Spinal cord (tissue), 10 donors: ENCODE data around the gene OSBPL10. TPM values are rescaled to one million over a fixed set of nuclear protein-coding genes. Genes with fewer than 3 reads are reported as not detected.

ENCODE experiments used
- DNase-seq, 6 donors: peaks; one replicate each; pipeline versions ENCODE4 v3.0.0 to v3.0.0-alpha.2; 2013 to 2015; ENCODE audit warnings: low spot score in 6 of 6, low read depth in 4 of 6
- H3K27ac ChIP-seq: one replicate; pipeline ENCODE4 v1.5.1; 2013; ENCODE audit warnings: low read depth, low read length, control low read depth
- H3K27me3 ChIP-seq: one replicate; pipeline ENCODE4 v1.6.1; 2013; ENCODE audit warnings: low read length; ENCODE audit not compliant: control insufficient read depth, insufficient read depth
- H3K36me3 ChIP-seq: one replicate; pipeline ENCODE4 v1.6.1; 2013; ENCODE audit warnings: low read length; ENCODE audit not compliant: control insufficient read depth, insufficient read depth
- H3K4me1 ChIP-seq: one replicate; pipeline ENCODE4 v1.6.1; 2013; ENCODE audit warnings: low read length; ENCODE audit not compliant: control insufficient read depth, insufficient read depth
- H3K4me3 ChIP-seq: one replicate; pipeline ENCODE4 v1.5.1; 2013; ENCODE audit warnings: low read depth, low read length, control low read depth
- H3K9me3 ChIP-seq: one replicate; pipeline ENCODE4 v1.6.1; 2013; ENCODE audit warnings: low read length; ENCODE audit not compliant: control insufficient read depth, insufficient read depth
- WGBS: methylation state at CpG from one replicate; pipeline ENCODE4 v1.1.5; 2013; ENCODE audit warnings: missing lambda C conversion rate; ENCODE audit not compliant: insufficient coverage; 5-methylcytosine and 5-hydroxymethylcytosine counted together
- polyA plus RNA-seq, 2 donors: library from polyadenylated mRNA; unstranded; fragments of 120-200 nt; gene quantifications; one replicate each; pipeline ENCODE4 v1.2.1, GENCODE V29; 2013; ENCODE audit not compliant: insufficient read length in 2 of 2
- total RNA-seq, 2 donors: library from RNA; depleted of rRNA in 1 of 2; stranded (reverse); fragments of 120-200 nt in 1 of 2; fragments of >200 nt in 1 of 2; gene quantifications; one replicate each; pipeline versions ENCODE4 v1.2.3 to v1.2.4, GENCODE V29; 2013 to 2014
- donor health status: healthy.

OSBPL10 gene
- total and polyA plus RNA-seq, 4 donors = 6.2 to 10.5 (median 7.1) TPM

DNA sequence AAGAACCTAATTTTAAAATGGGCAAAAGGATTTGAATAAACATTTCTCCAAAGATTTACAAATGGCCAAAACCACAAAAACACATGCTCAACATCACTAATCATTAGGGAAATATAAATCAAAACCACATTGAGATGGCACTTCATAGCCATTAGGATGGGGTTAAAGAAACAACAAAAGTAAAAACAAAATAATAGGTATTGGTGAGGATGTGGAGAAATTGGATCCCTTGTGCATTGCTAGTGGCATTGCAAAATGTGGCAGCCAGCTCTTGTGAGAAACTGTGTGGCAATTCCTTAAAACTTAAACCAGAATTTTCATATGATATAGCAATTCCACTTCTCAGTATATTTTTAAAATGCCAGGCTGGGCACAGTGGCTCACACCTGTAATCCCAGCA, 321.8 kb downstream of the OSBPL10 start:
- H3K36me3 ChIP-seq = no peaks in the 10 kb centered on the region
- peaks cover 14% of the 10 kb centered on the region for H3K9me3 ChIP-seq
- H3K27ac ChIP-seq = no peak overlapping the region
- no peak for DNase-seq
- H3K4me3 ChIP-seq = no peak overlapping the region
- H3K4me1 ChIP-seq = peaks cover 3% of the 10 kb centered on the region
- H3K27me3 ChIP-seq = no peaks in the 10 kb centered on the region

DNA sequence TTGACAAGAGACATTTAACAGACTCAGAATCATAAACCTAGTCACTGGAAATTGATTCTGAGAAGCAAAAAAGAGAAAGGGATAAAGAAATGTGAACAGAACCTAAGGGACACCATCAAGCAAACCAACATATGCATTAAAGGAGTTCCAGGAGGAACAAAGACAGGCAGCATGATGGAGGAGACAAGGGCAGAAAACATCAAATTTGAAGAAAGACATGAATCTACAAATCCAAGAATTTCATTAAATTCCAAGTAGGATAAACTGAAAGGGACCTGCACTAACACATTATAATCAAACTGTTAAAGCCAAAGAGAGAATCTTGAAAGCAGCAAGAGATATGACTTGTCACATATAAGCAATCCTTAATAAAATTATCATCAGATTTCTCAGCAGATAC, 326.1 kb downstream of the OSBPL10 start:
- no peaks in the 10 kb centered on the region for H3K4me1 ChIP-seq
- no peak overlapping the region for H3K4me3 ChIP-seq
- H3K9me3 ChIP-seq = peaks cover 36% of the 10 kb centered on the region
- no peaks in the 10 kb centered on the region for H3K36me3 ChIP-seq
- no peak for DNase-seq
- no peaks in the 10 kb centered on the region for H3K27me3 ChIP-seq
- no peak overlapping the region for H3K27ac ChIP-seq

DNA sequence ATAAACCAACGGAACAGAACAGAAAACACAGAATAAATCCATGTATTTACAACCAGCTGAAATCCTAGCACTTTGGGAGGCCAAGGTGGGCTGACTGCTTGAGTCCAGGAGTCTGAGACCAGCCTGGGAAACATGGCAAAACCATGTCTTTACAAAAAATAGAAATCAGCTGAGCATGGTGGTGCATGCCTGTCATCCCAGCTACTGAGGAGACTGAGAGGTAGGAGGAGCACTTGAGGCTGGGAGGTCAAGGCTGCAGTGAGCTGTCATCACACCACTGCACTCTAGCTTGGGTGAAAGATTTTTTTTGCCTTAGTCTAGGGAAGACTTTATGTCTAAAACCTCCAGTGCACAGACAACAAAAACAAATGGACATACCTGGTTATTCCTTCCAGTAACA, 327.6 kb downstream of the OSBPL10 start:
- Histone ChIP-seq H3K4me1 (no peaks in the 10 kb centered on the region), H3K27ac (no peak overlapping the region), H3K36me3 (no peaks in the 10 kb centered on the region), H3K4me3 (no peak overlapping the region), H3K9me3 (peaks cover 41% of the 10 kb centered on the region), H3K27me3 (no peaks in the 10 kb centered on the region)
- WGBS = 100% methylated on average over 1 of the region's 1 CpG
- no peak for DNase-seq

DNA sequence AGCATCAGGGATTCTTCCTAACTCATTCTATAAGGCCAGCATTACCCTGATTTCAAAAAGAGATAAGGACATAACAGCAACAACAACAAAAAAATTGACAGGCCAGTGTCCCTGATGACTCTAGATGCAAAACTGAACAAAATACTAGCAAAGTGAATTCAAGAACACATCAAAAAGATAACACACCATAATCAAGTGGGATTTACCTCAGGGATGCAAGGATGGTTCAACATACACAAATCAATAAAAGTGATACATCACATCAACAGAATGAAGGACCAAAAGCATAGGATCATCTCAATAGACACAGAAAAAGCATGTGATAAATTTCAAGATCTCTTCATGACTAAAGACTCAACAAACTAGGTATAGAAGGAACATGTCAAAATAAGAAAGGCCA, 328.8 kb downstream of the OSBPL10 start:
- no peak for DNase-seq
- Histone ChIP-seq H3K9me3 (peaks cover 43% of the 10 kb centered on the region), H3K4me1 (no peaks in the 10 kb centered on the region), H3K27ac (no peak overlapping the region), H3K36me3 (no peaks in the 10 kb centered on the region), H3K4me3 (no peak overlapping the region), H3K27me3 (no peaks in the 10 kb centered on the region)

DNA sequence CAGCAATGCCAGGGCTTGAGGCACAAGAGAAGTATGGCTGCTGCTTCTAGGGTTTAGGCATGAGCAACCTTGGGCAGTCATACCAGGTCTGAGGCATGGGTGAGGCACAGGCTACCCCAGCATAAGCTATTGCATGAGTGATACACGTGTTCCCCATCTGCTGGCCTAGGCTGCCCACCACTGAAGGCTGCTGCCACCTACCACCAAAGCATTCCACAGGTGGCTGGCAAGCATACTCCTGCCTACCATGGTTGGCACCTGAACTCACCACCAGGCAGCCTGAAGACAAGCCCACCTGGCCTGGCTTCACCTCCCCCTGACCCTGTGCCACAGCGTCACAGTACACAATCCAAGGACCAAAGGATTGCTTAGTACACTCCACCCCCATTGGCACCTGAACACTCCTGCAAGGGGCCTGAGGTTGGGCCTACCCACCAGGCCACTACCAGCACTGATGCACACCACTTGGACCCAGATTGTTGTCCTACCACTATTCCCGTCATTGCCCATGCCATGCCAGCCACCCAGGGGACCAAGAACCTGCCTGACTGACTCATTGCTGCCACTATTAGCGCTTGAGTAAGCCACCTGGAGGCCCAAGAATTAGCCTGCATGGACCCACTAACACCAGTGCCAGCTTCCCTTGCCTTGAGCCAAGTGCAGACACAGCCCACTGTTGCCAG, 332.6 kb downstream of the OSBPL10 start:
- no peak for DNase-seq
- H3K4me1 ChIP-seq = no peaks in the 10 kb centered on the region
- H3K4me3 ChIP-seq = no peak overlapping the region
- 95% methylated on average over 4 of the region's 4 CpGs for WGBS
- H3K27ac ChIP-seq = no peak overlapping the region
- no peaks in the 10 kb centered on the region for H3K27me3 ChIP-seq
- H3K9me3 ChIP-seq = peaks cover 26% of the 10 kb centered on the region
- H3K36me3 ChIP-seq = no peaks in the 10 kb centered on the region

DNA sequence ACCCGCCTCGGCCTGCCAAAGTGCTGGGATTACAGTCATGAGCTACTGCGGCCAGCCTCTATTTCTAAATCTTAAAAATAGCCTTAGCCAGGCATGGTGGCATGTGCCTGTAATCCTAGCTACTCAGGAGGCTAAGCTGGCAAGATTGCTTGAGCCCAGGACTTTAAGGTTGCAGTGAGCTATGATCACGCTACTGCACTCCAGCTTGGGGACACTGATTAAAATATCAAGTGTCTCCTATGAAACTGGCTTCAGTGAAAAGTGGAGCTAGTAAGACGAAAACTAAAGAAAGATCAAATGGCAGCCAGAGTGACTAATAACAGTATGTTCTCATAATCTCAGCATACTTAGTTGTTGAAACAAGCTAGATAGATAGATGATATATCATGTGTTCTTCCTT, 335.8 kb downstream of the OSBPL10 start:
- no peak overlapping the region for H3K4me3 ChIP-seq
- no peaks in the 10 kb centered on the region for H3K4me1 ChIP-seq
- no peaks in the 10 kb centered on the region for H3K36me3 ChIP-seq
- no peak for DNase-seq
- no peak overlapping the region for H3K27ac ChIP-seq
- no peaks in the 10 kb centered on the region for H3K27me3 ChIP-seq
- 100% methylated on average over 4 of the region's 5 CpGs for WGBS
- peaks cover 11% of the 10 kb centered on the region for H3K9me3 ChIP-seq

DNA sequence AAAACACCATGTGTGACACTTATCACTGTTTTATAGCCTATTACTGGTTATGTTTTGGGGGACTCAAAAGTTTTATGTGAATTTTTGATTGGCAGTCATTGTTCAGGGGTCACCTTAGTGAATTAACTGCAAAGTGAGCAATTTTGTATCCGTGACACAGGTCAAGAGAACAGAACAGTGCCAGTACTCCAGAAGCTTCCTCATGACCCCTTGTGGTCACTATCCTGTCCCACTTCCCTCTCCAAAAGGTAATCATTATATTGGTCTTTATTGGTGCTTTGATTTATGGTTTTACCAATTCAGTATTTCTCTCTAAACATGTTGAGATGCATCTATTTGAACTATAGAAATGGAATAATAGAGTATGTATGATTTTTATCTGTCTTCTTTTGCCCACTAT, 341.2 kb downstream of the OSBPL10 start:
- no peak for DNase-seq
- H3K4me1 ChIP-seq = no peaks in the 10 kb centered on the region
- H3K27ac ChIP-seq = no peak overlapping the region
- no peak overlapping the region for H3K4me3 ChIP-seq
- WGBS = no CpG with 5 or more reads among the region's 1 CpG
- H3K27me3 ChIP-seq = no peaks in the 10 kb centered on the region
- no peaks in the 10 kb centered on the region for H3K36me3 ChIP-seq
- H3K9me3 ChIP-seq = no peaks in the 10 kb centered on the region

DNA sequence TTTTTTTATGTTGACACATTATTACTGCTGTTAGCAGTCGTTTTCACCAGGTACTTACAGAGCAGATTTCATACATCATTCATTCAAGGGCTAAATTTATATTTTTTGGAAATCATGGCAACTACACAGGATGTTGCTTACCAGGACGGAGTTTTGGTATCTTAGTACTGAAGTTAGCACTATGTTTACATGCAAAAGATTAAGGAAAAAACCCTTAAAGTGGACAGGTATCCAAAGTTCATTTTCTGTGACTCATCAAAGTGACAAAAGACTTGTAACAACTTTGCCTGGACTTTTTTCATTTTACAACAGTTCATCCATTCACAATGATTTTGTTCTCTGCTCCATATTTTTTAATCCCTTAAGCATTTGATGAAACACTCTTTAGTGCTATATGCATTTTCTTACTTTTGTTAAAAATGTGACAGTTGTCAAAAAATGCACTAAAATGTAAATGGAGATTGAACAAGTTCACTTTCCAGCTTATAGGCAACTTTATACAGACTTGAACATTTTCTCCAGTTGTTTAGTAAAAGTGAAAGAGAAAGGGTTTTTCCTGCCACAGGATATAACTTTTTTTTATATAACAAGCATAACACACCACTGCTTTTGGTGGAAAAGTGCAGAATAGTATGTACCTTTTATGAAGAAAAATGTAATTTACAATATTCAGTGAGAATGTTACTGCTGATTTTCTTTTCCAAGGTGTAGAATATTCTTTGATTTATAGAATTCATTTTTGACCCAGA, 344.2 kb downstream of the OSBPL10 start:
- H3K4me3 ChIP-seq = no peak overlapping the region
- no CpG with 5 or more reads among the region's 2 CpGs for WGBS
- H3K4me1 ChIP-seq = no peaks in the 10 kb centered on the region
- H3K27me3 ChIP-seq = no peaks in the 10 kb centered on the region
- H3K9me3 ChIP-seq = no peaks in the 10 kb centered on the region
- DNase-seq = no peak
- no peak overlapping the region for H3K27ac ChIP-seq
- H3K36me3 ChIP-seq = peaks cover 2% of the 10 kb centered on the region

DNA sequence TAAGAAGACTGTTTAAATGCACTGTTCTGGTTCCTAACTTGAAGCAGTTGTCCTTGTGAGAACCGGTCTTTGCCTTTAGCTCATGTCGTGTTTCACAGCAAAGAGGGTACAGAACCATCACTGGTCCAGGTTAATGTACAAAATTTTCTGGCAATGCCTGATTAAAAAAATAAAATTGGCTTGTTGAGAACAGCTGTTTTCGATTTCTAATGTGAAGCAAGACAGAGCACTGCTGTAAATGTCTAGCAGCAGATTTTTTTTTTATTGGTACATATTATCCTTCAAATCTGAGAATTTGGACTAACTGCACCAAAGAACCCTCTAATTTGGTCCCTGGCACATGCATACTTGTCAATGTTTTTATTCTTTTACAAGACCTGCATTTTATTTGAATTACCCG, 345.0 kb downstream of the OSBPL10 start:
- 89% methylated on average over 2 of the region's 4 CpGs for WGBS
- no peak for DNase-seq
- no peak overlapping the region for H3K27ac ChIP-seq

DNA sequence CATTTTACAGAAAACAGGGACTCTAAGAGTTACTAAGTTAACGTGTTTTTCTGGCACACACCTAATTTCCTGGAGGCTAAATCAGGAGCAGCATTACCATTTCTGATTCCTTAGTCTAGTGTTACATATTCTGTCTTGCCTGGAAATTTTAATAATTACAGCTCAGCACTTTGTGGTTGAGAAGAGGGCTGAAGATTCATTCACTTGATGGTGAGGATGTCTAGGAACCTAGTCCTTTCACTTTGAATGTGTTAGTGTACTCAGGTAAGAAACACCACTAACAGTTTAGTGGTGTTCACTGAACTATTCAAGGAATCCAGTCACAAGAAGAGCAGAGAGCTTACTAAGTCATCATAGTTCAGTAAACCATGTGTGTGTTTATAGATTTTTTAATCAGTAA, 345.5 kb downstream of the OSBPL10 start:
- H3K36me3 ChIP-seq = peaks cover 9% of the 10 kb centered on the region
- no peak overlapping the region for H3K27ac ChIP-seq
- no peaks in the 10 kb centered on the region for H3K27me3 ChIP-seq
- no peaks in the 10 kb centered on the region for H3K4me1 ChIP-seq
- WGBS = no CpG with 5 or more reads among the region's 1 CpG
- no peak overlapping the region for H3K4me3 ChIP-seq
- DNase-seq = no peak
- no peaks in the 10 kb centered on the region for H3K9me3 ChIP-seq

More for the DNA sequence above, 345.0 kb downstream of the OSBPL10 start:
- Histone ChIP-seq H3K27me3 (no peaks in the 10 kb centered on the region), H3K4me3 (no peak overlapping the region), H3K9me3 (no peaks in the 10 kb centered on the region), H3K36me3 (peaks cover 4% of the 10 kb centered on the region), H3K4me1 (no peaks in the 10 kb centered on the region)
